Breast epithelium (tissue), 3 donors: ENCODE measurements around the gene NKX6-2.

Experiments
- POLR2A ChIP-seq: fragments of 450-650 bp; IDR thresholded peaks from one replicate; pipeline ENCODE4 v1.6.1; 2016; ENCODE audit warnings: antibody characterized with exemption, mild to moderate bottlenecking, moderate library complexity
- POLR2AphosphoS5 ChIP-seq, 3 donors: sonication (generic); formaldehyde crosslinking; IDR thresholded peaks; one replicate each; pipeline ENCODE4 v1.6.1; 2017; ENCODE audit warnings: antibody characterized with exemption in 3 of 3

DNA sequence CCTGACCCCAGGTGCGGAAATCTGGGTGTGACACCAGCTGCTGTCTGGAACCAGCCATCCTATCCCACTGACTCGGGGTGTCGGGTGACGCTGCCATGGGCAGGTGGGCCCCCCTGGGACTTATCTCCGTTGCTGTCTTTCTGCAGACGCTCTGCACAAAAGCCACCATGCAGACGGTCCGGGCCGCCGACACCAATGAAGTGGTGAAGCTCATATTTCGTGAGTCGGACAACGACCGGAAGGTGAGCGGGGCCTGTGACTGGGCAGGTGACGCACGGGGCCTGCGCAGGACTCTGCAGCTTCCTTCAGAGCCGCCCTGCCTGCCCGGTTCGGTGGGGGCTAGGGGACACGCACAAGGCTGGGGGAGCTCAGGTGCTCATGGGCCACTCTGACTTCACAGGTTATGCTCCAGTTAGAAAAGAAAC is 36.6 kb downstream of the NKX6-2 start:
- TF ChIP-seq POLR2A (no peak), POLR2AphosphoS5 (IDR thresholded peaks at IDR 0.05) (no peak)
